Dedifferentiated amniotic fluid mesenchymal stem cell (primary cell): ENCODE results near the gene DROSHA.
A peak's percentile ranks its signal among the peaks of the same experiment; 100 is the strongest.
"Not testable (repeated sequence)": the region's sequence is repeated elsewhere in the genome, so short reads cannot be mapped to it uniquely, and the experiment has no call there.

Experiments
- DNase-seq: peaks from one replicate; pipeline ENCODE4 v3.0.0-alpha.2; 2016; ENCODE audit errors: extremely low spot score

The DROSHA gene

GRCh38 chr5:31380049-31380448, 151.8 kb downstream of the DROSHA start:
- DNase-seq = no peak

GRCh38 chr5:31378838-31379237, 153.1 kb downstream of the DROSHA start:
- DNase-seq = no peak

DNA sequence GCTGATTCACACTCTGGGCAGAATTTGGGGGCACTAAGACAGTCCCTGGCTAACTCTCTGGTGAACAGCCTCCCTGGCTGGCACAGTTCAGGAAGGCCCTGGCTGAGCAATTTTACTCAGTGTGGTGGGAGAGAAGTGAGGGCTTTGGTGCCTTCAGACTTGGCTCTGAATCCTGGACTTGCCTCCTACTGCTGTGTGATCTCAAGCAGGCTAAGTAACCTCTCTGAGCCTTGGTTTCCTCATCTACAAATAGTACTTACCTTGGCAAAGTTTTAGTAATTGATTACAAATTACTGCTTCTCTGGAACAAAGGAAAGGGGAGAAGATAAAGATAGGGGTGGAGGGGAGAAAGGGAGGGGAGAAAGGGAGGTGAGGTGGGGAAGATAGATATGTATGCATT, 153.8 kb downstream of the DROSHA start:
- DNase-seq = no peak

GRCh38 chr5:31377274-31377946, 154.5 kb downstream of the DROSHA start:
- no peak for DNase-seq

- no peak for DNase-seq
Measured at GRCh38 chr5:31375999-31376720, 155.7 kb downstream of the DROSHA start.

- DNase-seq = no peak
Measured at GRCh38 chr5:31372124-31372523, 159.8 kb downstream of the DROSHA start.

DNA sequence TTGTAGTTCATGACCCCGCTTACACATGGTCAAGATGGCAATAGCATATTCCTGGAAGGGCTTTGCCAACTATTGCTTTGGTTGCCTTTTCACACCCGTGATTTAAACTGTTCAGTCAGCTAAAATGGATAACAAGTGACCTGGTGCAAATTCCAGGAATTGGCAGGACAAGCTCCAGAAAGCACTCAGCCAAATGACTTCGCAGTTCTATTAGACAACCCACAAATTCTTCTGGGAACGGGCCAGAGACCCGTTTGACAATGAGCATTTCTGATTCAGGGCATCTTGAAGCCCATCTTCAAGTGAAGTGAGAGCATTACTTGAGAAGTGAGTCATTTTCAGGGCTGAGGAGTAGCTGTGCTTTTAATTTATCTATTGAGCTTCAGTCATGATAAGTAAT, 165.0 kb downstream of the DROSHA start:
- DNase-seq = no peak

DNA sequence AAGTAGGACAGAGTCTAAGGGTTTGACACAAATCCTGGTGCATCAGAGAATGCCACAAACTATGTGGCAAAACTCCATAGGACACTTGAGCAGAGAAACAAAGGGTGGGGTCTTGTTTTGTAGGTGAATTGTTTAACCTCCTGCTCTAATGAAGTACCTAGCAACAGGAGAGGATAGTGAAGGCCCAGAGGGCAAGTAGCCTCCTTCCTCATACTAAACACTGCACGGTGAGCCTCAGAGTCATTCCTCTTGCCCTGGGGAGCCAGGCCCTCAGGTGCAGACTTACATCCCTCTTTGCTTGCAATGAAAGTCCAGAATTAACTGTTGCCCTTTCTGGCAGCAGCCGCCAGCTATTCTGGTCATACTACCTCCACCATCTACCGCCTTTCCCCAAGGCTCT, 166.1 kb downstream of the DROSHA start:
- no peak for DNase-seq

DNA sequence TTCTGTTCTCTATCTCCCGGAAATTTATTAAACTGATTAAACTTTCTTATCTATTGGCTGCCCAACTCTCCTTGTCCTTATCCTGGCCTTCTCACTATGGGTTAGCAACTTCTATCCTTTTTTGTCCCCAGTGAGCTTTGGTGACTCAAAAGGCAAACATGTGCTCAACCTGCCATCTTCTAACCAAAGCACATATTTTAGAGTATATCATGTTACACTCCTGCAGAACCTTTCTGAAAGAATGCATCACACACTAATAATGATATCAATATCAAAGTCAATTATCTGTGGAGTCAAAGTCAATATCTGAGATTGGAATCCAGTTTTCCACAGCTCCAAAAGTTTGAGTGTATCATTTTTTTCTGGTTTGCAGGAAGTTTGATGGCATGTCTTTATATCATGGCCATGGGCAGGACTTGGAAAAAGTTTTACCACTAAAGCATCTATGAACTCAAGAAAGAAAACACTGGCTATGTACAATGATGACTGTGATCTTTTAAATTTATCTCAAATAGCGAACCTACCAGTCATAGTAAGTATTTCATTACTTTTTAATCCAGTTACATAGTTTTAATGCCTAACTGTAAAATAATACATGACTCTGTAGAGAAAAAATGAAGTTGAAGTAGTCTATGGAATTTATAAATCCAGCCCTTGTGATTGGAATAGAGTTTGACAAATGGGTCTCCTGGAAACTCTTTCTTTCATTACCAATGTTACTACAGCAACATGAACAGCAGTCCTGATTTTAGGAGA, 166.8 kb downstream of the DROSHA start:
- DNase-seq = peak; percentile 88

DNA sequence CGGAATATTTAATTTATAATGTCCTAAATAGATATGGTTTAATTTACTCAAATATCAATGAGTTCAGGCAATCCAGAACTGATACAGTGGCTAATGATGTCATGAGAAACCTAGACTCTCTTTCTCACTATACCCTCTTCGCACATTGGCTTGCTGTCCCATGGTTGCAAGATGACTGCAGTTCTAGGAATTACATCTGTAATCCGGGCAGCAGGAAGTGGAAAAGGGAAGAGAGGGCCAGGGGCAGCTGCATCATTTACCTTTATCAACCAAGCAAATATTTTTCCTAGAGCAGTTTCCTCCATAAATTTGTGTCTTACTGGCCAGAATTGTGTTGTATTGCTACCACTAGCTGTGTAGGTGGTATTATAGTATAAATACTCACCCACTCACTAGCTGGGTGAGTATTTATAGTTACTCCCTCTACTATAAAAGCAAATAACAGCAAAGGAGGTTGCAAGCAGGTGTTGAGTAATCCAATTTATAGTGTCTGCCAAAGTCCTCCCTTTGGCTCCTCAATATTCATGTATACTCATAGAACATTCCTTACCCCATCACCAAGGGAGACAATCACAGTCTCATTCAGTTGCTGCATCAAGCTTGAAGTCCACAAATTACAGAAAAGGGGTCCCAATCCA, 168.8 kb downstream of the DROSHA start:
- no peak for DNase-seq

DNA sequence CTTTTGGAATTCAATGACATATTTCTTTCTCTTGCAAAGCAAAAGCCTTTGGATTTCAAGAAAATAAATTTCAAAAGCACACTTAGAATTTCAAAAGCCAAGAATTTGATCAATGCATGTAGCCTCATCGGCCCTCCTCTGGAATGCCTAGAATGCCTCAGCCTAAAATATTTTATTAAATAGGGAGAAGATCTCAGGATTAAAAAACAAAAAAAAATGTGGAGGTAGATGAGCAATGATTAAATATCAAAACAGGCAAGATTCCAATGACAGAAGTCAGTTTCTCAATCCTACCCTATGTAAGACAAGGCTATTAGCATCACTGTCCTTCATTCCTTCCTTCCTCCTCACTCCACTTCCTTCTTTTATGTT, 169.4 kb downstream of the DROSHA start:
- peak; percentile 69 for DNase-seq

GRCh38 chr5:31361704-31362528, 170.0 kb downstream of the DROSHA start:
- not testable (repeated sequence) for DNase-seq

GRCh38 chr5:31361234-31361633, 170.7 kb downstream of the DROSHA start:
- no peak for DNase-seq

- DNase-seq = no peak
Measured at GRCh38 chr5:31359839-31360238, 172.1 kb downstream of the DROSHA start.

DNA sequence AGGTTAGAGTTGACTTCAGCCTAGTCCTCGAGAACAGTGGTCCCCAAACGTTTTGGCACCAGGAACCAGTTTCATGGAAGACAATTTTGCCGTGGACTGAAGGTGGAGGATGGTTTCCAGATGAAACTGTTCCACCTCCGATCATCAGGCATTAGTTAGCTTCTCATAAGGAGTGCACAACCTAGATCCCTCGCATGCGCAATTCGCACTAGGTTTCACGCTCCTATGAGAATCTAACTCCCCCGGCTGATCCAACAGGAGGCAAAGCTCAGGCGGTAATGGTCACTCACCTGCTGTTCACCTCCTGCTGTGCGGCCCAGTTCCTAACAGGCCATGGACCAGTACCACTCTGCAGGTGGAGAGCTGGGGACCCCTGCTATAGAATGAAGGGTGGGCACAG, 174.9 kb downstream of the DROSHA start:
- DNase-seq = no peak

DNA sequence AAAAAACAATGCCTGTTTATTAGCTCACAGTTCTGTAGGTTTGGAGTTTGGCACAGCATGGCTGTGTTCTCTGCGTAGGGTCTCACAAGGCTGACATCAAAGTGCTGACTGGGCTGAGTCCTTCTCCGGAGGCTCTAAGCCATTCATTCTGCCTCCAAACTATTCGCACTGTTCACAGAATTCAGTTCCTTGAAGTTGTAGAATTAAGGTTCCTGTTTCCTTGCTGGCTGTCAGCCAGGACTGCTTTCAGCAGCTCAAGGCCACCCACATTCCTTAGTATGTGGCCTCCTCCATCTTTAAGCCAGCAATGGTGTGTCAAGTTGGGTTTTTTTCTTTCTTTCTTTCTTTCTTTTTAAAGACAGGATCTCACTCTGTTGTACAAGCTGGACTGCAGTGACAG, 176.6 kb downstream of the DROSHA start:
- DNase-seq = no peak
